ENCODE measurements around the gene AAMDC. TPM values are rescaled to one million over a fixed set of nuclear protein-coding genes. Genes with fewer than 3 reads are reported as not detected.

Gene AAMDC
- polyA plus RNA-seq, 1 donor: 61.4 TPM

DNA sequence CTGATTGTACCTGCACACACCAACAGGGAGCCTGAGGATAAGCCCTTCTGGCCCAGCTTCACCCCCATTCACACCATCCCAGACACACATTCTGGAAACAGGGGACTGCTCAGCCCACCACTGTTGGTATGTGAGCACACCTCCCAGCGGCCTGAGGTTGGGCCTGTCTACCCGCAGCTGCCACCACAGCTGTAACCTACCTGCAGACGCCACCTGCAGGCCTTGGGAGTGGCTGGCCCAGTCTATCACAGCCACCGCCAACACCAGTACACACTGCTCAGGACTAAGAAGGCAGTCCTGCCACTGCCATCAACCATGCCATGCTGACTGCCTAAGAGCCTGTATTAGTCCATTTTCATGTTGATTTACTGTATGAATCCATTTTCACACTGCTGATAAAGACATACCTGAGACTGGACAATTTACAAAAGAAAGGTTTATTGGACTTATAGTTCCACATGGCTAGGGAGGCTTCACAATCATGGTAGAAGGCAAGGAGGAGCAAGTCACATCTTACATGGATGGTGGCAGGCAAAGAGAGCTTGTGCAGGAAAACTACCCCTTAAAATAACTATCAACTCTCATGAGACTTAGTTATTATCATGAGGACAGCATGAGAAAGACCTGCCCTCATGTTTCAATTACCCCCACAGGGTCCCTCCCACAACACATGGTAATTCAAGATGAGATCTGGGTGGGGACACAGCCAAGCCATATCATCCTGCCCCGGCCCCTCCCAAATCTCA is 31.0 kb upstream of the AAMDC start:
- Histone ChIP-seq H3K27me3 (ENCODE audit: control insufficient read depth, insufficient read depth, low read length) (no peaks in the 10 kb centered on the region), H3K4me1 (ENCODE audit: control insufficient read depth, insufficient read depth, low read length) (peaks cover under 1% of the 10 kb centered on the region), H3K9me3 (ENCODE audit: control insufficient read depth, low read depth, low read length) (peaks cover 12% of the 10 kb centered on the region), H3K36me3 (ENCODE audit: control insufficient read depth, insufficient read depth, low read length) (peaks cover 9% of the 10 kb centered on the region), H3K27ac (ENCODE audit: low read length) (no peak overlapping the region), H3K4me3 (ENCODE audit: low read length) (no peak overlapping the region)
- no CpG with 5 or more reads among the region's 5 CpGs for WGBS (ENCODE audit: insufficient coverage, low lambda C conversion rate)
- peak in 1 of 2 donors; percentile 19 for DNase-seq

DNA sequence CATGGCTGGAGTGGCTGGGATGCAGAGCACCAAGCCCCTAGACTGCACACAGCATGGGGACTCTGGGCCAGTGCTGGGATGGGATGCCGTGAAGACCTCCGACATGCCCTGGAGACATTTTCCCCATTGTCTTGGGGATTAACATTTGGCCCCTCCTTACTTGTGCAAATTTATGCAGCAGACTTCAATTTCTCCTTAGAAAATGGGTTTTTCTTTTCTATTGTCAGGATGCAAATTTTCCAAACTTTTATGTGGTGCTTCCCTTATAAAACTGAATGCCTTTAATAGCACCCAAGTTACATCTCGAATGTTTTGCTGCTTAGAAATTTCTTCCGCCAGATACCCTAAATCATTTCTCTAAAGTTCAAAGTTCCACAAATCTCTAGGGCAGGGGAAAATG is 29.6 kb upstream of the AAMDC start:
- Histone ChIP-seq H3K27me3 (ENCODE audit: control insufficient read depth, insufficient read depth, low read length) (no peaks in the 10 kb centered on the region), H3K4me3 (ENCODE audit: low read length) (no peak overlapping the region), H3K27ac (ENCODE audit: low read length) (no peak overlapping the region), H3K36me3 (ENCODE audit: control insufficient read depth, insufficient read depth, low read length) (peaks cover 9% of the 10 kb centered on the region), H3K9me3 (ENCODE audit: control insufficient read depth, low read depth, low read length) (peaks cover 12% of the 10 kb centered on the region), H3K4me1 (ENCODE audit: control insufficient read depth, insufficient read depth, low read length) (no peaks in the 10 kb centered on the region)
- 100% methylated on average over 1 of the region's 4 CpGs for WGBS (ENCODE audit: insufficient coverage, low lambda C conversion rate)
- DNase-seq: no peak

DNA sequence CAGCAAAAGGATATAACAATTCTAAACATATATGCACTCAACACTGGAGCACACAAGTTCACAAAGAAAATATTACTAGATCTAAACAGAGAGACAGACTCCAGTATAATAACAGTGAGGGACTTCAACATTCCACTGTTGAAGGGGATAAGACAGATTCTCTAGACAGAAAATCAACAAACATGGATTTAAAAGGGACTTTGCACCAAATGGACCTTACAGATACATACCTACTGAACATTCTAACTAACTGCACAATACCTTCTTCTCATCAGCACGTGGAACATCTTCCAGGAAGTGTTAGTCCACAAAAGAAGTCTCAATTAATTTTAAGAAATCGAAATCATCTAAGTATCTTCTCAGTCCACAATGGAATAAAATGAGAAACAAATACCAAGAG is 27.0 kb upstream of the AAMDC start:
- H3K27ac ChIP-seq (ENCODE audit: low read length): no peak overlapping the region
- H3K27me3 ChIP-seq (ENCODE audit: control insufficient read depth, insufficient read depth, low read length): no peaks in the 10 kb centered on the region
- H3K9me3 ChIP-seq (ENCODE audit: control insufficient read depth, low read depth, low read length): peaks cover 12% of the 10 kb centered on the region
- DNase-seq: no peak
- 88% methylated on average over 1 of the region's 2 CpGs for WGBS (ENCODE audit: insufficient coverage, low lambda C conversion rate)
- H3K4me3 ChIP-seq (ENCODE audit: low read length): no peak overlapping the region
- peaks cover 12% of the 10 kb centered on the region for H3K36me3 ChIP-seq (ENCODE audit: control insufficient read depth, insufficient read depth, low read length)
- no peaks in the 10 kb centered on the region for H3K4me1 ChIP-seq (ENCODE audit: control insufficient read depth, insufficient read depth, low read length)

DNA sequence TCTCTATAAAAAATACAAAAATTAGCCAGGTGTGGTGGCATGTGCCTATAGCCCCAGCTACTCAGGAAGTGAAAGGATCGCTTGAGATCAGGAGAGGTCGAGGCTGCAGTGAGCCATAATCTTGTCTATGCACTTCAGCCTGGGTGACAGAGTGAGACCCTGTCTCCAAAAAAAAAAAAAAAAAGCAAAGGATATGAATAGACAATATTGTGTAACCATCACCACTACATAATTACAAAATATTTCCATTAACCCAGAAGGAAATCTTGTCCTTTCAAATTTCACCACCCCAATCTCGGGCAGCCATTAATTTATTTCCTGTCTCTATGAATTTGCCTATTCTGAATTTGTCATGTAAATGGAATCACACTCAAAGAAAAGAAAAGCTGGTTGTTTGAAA is 21.6 kb upstream of the AAMDC start:
- H3K27ac ChIP-seq (ENCODE audit: low read length): no peak overlapping the region
- 66% methylated on average over 2 of the region's 3 CpGs for WGBS (ENCODE audit: insufficient coverage, low lambda C conversion rate)
- no peaks in the 10 kb centered on the region for H3K9me3 ChIP-seq (ENCODE audit: control insufficient read depth, low read depth, low read length)
- peaks cover 5% of the 10 kb centered on the region for H3K36me3 ChIP-seq (ENCODE audit: control insufficient read depth, insufficient read depth, low read length)
- no peaks in the 10 kb centered on the region for H3K4me1 ChIP-seq (ENCODE audit: control insufficient read depth, insufficient read depth, low read length)
- DNase-seq: no peak
- no peak overlapping the region for H3K4me3 ChIP-seq (ENCODE audit: low read length)
- H3K27me3 ChIP-seq (ENCODE audit: control insufficient read depth, insufficient read depth, low read length): no peaks in the 10 kb centered on the region

DNA sequence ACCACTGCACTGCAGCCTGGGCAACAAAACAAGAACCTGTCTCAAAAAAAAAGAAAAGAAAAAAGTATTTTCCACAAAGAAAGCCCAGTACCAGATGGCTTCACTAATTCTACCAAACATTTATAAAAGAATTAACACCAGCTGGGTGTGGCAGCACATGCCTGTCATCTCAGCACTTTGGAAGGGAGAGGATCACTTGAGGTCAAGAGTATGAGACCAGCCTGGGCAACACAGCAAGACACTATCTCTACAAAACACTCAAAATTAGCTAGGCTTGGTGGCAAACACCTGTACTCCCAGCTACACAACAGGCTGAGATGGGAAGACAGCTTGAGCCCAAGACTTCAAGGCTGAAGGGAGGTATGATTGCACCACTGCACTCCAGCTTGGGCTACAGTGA is 20.5 kb upstream of the AAMDC start:
- no peaks in the 10 kb centered on the region for H3K9me3 ChIP-seq (ENCODE audit: control insufficient read depth, low read depth, low read length)
- DNase-seq: no peak
- no peaks in the 10 kb centered on the region for H3K27me3 ChIP-seq (ENCODE audit: control insufficient read depth, insufficient read depth, low read length)
- H3K4me1 ChIP-seq (ENCODE audit: control insufficient read depth, insufficient read depth, low read length): no peaks in the 10 kb centered on the region
- H3K27ac ChIP-seq (ENCODE audit: low read length): no peak overlapping the region
- H3K4me3 ChIP-seq (ENCODE audit: low read length): no peak overlapping the region
- H3K36me3 ChIP-seq (ENCODE audit: control insufficient read depth, insufficient read depth, low read length): peaks cover 7% of the 10 kb centered on the region

DNA sequence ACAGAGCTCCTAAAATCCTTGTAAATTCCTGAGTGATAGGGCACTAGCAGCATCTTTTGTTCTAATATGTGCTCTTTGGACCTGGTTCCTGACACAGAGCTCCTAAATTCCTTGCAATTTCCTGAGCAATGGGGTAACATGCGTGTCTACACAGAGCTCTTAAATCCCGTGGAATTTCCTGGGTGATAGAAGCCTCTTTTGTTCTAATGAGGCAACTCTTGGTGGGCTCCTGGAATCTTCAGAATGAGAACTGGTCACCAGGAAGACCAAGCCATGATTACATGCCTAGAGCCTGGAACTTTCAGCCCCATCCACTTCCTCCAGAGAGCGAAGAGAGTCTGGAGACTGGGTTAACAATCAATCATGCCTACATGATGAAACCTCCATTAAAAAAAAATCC is 19.5 kb upstream of the AAMDC start:
- H3K36me3 ChIP-seq (ENCODE audit: control insufficient read depth, insufficient read depth, low read length): peaks cover 7% of the 10 kb centered on the region
- no peak for DNase-seq
- no peak overlapping the region for H3K4me3 ChIP-seq (ENCODE audit: low read length)
- no peaks in the 10 kb centered on the region for H3K9me3 ChIP-seq (ENCODE audit: control insufficient read depth, low read depth, low read length)
- WGBS (ENCODE audit: insufficient coverage, low lambda C conversion rate): no CpG with 5 or more reads among the region's 3 CpGs
- H3K27ac ChIP-seq (ENCODE audit: low read length): no peak overlapping the region
- H3K4me1 ChIP-seq (ENCODE audit: control insufficient read depth, insufficient read depth, low read length): no peaks in the 10 kb centered on the region
- H3K27me3 ChIP-seq (ENCODE audit: control insufficient read depth, insufficient read depth, low read length): no peaks in the 10 kb centered on the region

DNA sequence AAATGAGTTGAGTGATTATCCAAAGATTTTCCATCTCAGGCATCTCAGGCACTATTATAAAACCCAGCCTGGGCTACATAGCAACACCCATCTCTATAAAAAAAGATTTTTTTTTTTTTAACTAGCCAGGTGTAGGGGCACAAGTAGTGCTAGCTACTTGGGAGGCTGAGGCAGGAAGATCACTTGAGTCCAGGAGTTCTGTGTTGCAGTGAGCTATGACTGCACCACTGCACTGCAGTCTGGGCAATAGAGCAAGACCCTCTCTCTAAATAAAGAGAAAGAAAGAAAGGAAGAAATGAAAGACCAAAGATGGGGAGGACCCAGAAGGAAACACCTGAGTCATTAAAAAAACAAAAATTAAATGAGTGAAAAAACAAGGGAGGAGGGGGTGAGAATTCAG is 14.5 kb upstream of the AAMDC start:
- DNase-seq: no peak
- Histone ChIP-seq H3K4me3 (ENCODE audit: low read length) (no peak overlapping the region), H3K4me1 (ENCODE audit: control insufficient read depth, insufficient read depth, low read length) (no peaks in the 10 kb centered on the region), H3K36me3 (ENCODE audit: control insufficient read depth, insufficient read depth, low read length) (peaks cover 4% of the 10 kb centered on the region), H3K27me3 (ENCODE audit: control insufficient read depth, insufficient read depth, low read length) (no peaks in the 10 kb centered on the region), H3K27ac (ENCODE audit: low read length) (no peak overlapping the region), H3K9me3 (ENCODE audit: control insufficient read depth, low read depth, low read length) (no peaks in the 10 kb centered on the region)

DNA sequence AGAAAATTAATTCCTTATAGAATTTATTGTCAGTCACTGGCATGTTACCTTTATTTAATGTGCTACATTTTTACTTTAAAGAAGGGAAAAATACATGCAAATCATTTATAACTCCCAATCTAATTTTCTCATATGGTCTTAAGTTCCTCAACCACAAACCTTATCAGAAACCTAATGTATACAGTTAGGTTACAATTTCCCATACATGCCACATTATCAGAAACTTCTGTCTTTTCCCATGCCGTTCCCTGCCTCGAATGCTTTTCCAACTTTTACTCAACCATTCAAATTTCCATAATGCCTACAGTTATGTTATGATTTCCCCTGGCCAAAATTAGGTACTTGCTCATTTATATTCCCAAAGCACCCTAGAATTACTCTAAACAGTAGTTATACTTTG is 14.0 kb upstream of the AAMDC start:
- Histone ChIP-seq H3K27me3 (ENCODE audit: control insufficient read depth, insufficient read depth, low read length) (no peaks in the 10 kb centered on the region), H3K9me3 (ENCODE audit: control insufficient read depth, low read depth, low read length) (no peaks in the 10 kb centered on the region), H3K4me3 (ENCODE audit: low read length) (no peak overlapping the region), H3K27ac (ENCODE audit: low read length) (no peak overlapping the region), H3K36me3 (ENCODE audit: control insufficient read depth, insufficient read depth, low read length) (peaks cover 4% of the 10 kb centered on the region), H3K4me1 (ENCODE audit: control insufficient read depth, insufficient read depth, low read length) (no peaks in the 10 kb centered on the region)
- DNase-seq: no peak
- no CpG with 5 or more reads among the region's 2 CpGs for WGBS (ENCODE audit: insufficient coverage, low lambda C conversion rate)

DNA sequence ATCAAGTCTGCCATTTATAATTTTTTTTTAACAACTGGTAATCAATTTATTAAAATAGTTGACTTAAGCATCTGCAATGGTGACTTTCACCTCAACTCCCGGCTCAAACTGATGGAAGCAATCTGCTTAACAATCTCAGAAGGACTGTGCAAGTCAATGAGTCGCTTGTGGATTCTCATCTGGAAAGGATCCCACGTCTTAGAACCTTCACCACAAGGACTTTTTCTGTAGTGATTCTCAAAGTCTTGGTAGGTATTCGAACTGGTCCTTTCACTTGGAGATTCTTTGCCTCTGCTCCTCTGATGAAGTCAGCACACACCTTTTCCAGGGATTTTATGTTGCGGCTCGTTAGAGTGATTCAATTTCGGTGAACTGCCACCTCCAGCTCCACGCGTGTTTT is 7.7 kb upstream of the AAMDC start:
- no peak overlapping the region for H3K27ac ChIP-seq (ENCODE audit: low read length)
- no peak for DNase-seq
- H3K4me3 ChIP-seq (ENCODE audit: low read length): no peak overlapping the region
- no peaks in the 10 kb centered on the region for H3K4me1 ChIP-seq (ENCODE audit: control insufficient read depth, insufficient read depth, low read length)
- no peaks in the 10 kb centered on the region for H3K9me3 ChIP-seq (ENCODE audit: control insufficient read depth, low read depth, low read length)
- 94% methylated on average over 2 of the region's 9 CpGs for WGBS (ENCODE audit: insufficient coverage, low lambda C conversion rate)
- no peaks in the 10 kb centered on the region for H3K27me3 ChIP-seq (ENCODE audit: control insufficient read depth, insufficient read depth, low read length)
- peaks cover 7% of the 10 kb centered on the region for H3K36me3 ChIP-seq (ENCODE audit: control insufficient read depth, insufficient read depth, low read length)

DNA sequence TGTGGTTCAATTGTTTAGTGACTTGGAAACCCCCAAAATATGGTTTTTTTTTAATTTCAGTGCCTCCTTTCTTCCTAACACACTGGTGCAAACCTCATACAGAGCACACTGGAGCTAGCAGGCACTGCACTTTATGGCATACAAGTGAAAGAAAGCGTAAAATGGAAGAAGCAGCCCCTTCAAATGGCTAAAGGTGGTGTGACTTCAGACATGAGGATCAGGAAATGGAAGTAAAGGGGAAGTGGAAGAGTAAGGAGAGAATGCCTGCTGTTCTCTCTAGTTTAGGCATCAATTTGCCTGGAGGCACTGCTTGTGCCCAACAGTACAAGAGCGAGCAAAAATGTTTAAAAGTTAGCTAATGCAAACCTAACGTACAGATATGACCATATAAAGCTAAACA is 6.1 kb upstream of the AAMDC start:
- Histone ChIP-seq H3K9me3 (ENCODE audit: control insufficient read depth, low read depth, low read length) (no peaks in the 10 kb centered on the region), H3K4me3 (ENCODE audit: low read length) (no peak overlapping the region), H3K27ac (ENCODE audit: low read length) (no peak overlapping the region), H3K27me3 (ENCODE audit: control insufficient read depth, insufficient read depth, low read length) (no peaks in the 10 kb centered on the region), H3K4me1 (ENCODE audit: control insufficient read depth, insufficient read depth, low read length) (no peaks in the 10 kb centered on the region), H3K36me3 (ENCODE audit: control insufficient read depth, insufficient read depth, low read length) (peaks cover 7% of the 10 kb centered on the region)
- DNase-seq: no peak
- WGBS (ENCODE audit: insufficient coverage, low lambda C conversion rate): 100% methylated on average over 3 of the region's 3 CpGs

DNA sequence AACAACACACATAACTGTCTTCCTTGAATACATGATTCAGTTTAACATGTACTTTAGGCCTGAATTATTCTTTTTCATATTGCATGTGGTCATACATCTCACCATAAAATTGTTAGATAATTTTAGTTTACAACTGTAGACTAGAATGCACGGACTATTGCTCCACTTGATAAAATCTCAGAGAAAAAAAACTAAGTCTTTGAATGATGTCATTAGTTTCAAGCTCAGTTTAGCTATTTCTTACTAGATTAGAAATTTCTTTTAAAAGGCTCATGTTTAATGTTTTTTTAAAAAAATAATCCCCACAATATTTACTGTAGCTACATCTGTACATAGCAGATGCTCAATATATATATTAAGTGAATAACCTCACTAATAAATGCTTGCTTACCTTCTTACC is 5.5 kb upstream of the AAMDC start:
- WGBS (ENCODE audit: insufficient coverage, low lambda C conversion rate): 67% methylated on average over 1 of the region's 1 CpG
- Histone ChIP-seq H3K27me3 (ENCODE audit: control insufficient read depth, insufficient read depth, low read length) (no peaks in the 10 kb centered on the region), H3K4me3 (ENCODE audit: low read length) (no peak overlapping the region), H3K27ac (ENCODE audit: low read length) (no peak overlapping the region), H3K36me3 (ENCODE audit: control insufficient read depth, insufficient read depth, low read length) (peaks cover 7% of the 10 kb centered on the region), H3K4me1 (ENCODE audit: control insufficient read depth, insufficient read depth, low read length) (no peaks in the 10 kb centered on the region), H3K9me3 (ENCODE audit: control insufficient read depth, low read depth, low read length) (no peaks in the 10 kb centered on the region)
- DNase-seq: no peak

All from large intestine (tissue), 3 donors.